SU-DHL-6 (cell line): ENCODE results near the gene ZNF367.

Source experiments
- H2AFZ ChIP-seq: fragments of 200-600 bp; sonication (generic); 2 replicates; pipeline ENCODE4 v1.6.1; 2014; ENCODE audit warnings: low read depth, mild to moderate bottlenecking, moderate library complexity, mixed read lengths, antibody characterized with exemption, low read length; ENCODE audit not compliant: severe bottlenecking
- H3F3A ChIP-seq: fragments of 200-600 bp; shearing (Covaris generic); 2 replicates; pipeline ENCODE4 v1.6.0; 2016; ENCODE audit warnings: antibody characterized with exemption, mild to moderate bottlenecking; ENCODE audit not compliant: insufficient read depth
- H3K27ac ChIP-seq: fragments of 200-600 bp; sonication (generic); 2 replicates; pipeline ENCODE4 v1.5.1; 2016; ENCODE audit warnings: low read depth, mild to moderate bottlenecking, low read length, moderate library complexity, mixed read lengths
- H3K27me3 ChIP-seq: fragments of 200-600 bp; sonication (generic), shearing (Covaris generic); 2 replicates; pipeline ENCODE4 v1.6.0; 2014; ENCODE audit warnings: mild to moderate bottlenecking, low read length
- H3K36me3 ChIP-seq: fragments of 200-600 bp; sonication (generic); 2 replicates; pipeline ENCODE4 v1.6.1; 2014; ENCODE audit warnings: mild to moderate bottlenecking, low read length, mixed read lengths
- H3K4me2 ChIP-seq: fragments of 300-600, 200-600 bp; shearing (Covaris generic), sonication (generic); 2 replicates; pipeline ENCODE4 v1.6.0; 2014; ENCODE audit warnings: low read length, low read depth, mild to moderate bottlenecking; ENCODE audit not compliant: poor library complexity, severe bottlenecking
- H3K4me3 ChIP-seq: fragments of 200-600 bp; sonication (generic); 2 replicates; pipeline ENCODE4 v1.5.1; 2014; ENCODE audit warnings: antibody characterized with exemption, low read length, mild to moderate bottlenecking, mixed read lengths; ENCODE audit not compliant: insufficient read depth, poor library complexity, severe bottlenecking
- H3K79me2 ChIP-seq: fragments of 200-600 bp; sonication (generic); 2 replicates; pipeline ENCODE4 v1.6.1; 2014; ENCODE audit warnings: mild to moderate bottlenecking, low read length, moderate library complexity; ENCODE audit not compliant: insufficient read depth
- H3K9ac ChIP-seq: fragments of 200-600 bp; sonication (generic); 2 replicates; pipeline ENCODE4 v1.7.0; 2014; ENCODE audit warnings: mild to moderate bottlenecking, low read length
- H3K9me2 ChIP-seq: fragments of 200-600 bp; sonication (generic); replicated peaks from 2 replicates; pipeline ENCODE4 v1.6.1; 2014; ENCODE audit warnings: low read length; ENCODE audit not compliant: insufficient read depth
- H3K9me3 ChIP-seq: fragments of 200-600 bp; sonication (generic); 2 replicates; pipeline ENCODE4 v1.6.1; 2014; ENCODE audit warnings: low read length, mixed read lengths; ENCODE audit not compliant: insufficient read depth
- H4K20me1 ChIP-seq: fragments of 200-600 bp; sonication (generic); 2 replicates; pipeline ENCODE4 v1.6.1; 2014; ENCODE audit warnings: low read depth, mild to moderate bottlenecking, antibody characterized with exemption, low read length, moderate library complexity, mixed read lengths
- EZH2phosphoT487 ChIP-seq: fragments of 200-600 bp; sonication (generic), shearing (Covaris generic); conservative IDR thresholded peaks from 2 replicates; pipeline ENCODE4 v1.6.1; 2018; ENCODE audit warnings: mild to moderate bottlenecking, antibody characterized with exemption, low read length, moderate library complexity, mixed read lengths
- TF ChIP-seq, protein P1 (sequence below): fragments of 200-600 bp; sonication (generic); IDR thresholded peaks from one replicate; pipeline ENCODE4 v1.5.1; 2017; ENCODE audit warnings: antibody characterized with exemption, mild to moderate bottlenecking, low read length, moderate library complexity; ENCODE audit not compliant: insufficient read depth, poor library complexity, severe bottlenecking

ZNF367 gene

DNA sequence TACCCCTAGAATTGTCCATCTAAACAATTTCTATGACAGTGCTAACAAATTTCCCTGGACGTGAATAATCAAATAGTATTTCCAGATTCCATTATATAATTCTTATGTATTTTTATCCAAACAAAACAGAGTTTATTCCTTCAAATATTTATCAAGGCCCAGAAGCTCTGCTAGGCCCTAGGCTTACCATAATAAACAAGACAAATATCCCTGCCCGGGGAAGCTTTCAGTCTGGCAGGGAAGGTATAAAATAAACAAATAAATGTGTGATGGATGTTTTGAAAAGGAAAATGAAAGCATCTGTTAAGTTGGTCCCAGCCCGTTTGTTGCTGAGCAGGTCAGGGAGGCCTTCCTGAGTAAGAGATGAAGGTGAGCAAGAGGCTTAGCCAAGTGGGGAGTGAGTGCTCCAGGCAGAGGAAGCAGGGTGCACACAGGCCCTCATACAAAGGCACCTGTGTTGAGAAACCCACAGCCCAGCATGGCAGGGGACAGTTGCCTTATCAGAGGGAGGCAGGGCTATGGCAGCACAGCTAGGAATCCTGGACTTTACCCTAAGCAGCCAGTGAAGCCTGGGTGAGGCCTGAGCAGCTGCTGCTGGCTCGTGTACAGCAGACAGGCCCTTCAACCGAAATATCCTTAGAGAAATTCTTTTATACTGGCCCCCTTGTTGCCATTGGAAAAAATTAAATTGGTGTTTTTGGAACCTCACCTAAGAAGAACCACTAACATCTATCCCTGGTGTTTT is 27.0 kb downstream of the ZNF367 start:
- H3K27ac ChIP-seq = no peak overlapping the region
- TF ChIP-seq EZH2phosphoT487 = no peak
- TF ChIP-seq, protein P1, sequence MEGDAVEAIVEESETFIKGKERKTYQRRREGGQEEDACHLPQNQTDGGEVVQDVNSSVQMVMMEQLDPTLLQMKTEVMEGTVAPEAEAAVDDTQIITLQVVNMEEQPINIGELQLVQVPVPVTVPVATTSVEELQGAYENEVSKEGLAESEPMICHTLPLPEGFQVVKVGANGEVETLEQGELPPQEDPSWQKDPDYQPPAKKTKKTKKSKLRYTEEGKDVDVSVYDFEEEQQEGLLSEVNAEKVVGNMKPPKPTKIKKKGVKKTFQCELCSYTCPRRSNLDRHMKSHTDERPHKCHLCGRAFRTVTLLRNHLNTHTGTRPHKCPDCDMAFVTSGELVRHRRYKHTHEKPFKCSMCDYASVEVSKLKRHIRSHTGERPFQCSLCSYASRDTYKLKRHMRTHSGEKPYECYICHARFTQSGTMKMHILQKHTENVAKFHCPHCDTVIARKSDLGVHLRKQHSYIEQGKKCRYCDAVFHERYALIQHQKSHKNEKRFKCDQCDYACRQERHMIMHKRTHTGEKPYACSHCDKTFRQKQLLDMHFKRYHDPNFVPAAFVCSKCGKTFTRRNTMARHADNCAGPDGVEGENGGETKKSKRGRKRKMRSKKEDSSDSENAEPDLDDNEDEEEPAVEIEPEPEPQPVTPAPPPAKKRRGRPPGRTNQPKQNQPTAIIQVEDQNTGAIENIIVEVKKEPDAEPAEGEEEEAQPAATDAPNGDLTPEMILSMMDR = no peak
- H3K36me3 ChIP-seq = peaks cover 68% of the 10 kb centered on the region
- no peak overlapping the region for H2AFZ ChIP-seq
- H3K79me2 ChIP-seq = peaks cover 9% of the 10 kb centered on the region; the same call in 1 of the 2 replicates
- no peak overlapping the region for H3K4me3 ChIP-seq
- peaks cover 31% of the 10 kb centered on the region for H3F3A ChIP-seq
- H3K4me2 ChIP-seq = no peak overlapping the region
- no peak overlapping the region for H3K9ac ChIP-seq
- no peaks in the 10 kb centered on the region for H3K27me3 ChIP-seq
- H3K9me3 ChIP-seq = no peaks in the 10 kb centered on the region
- H4K20me1 ChIP-seq = peaks cover 11% of the 10 kb centered on the region; the same call in 1 of the 2 replicates
- H3K9me2 ChIP-seq = no peaks in the 10 kb centered on the region

DNA sequence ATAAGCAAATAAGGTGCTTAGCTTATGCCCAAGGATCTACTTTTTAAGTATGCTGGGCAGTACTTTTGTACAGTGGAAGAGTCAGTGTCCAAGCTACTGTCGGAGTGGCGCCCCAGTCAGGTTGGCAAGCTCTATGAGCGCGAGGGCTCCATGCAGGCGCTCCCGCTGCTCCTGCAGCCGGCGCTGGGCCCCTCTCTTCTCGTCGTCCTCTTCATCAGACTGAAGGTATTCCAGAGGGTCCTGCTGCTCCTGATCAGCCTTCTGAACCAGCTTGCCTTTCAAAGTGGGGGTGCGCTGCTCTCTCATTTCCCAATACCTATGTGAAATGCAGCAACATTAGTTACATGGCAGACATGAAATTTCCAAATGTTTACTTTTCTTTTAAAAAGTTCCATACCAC is 30.0 kb downstream of the ZNF367 start:
- no peaks in the 10 kb centered on the region for H3K27me3 ChIP-seq
- H3K4me3 ChIP-seq = no peak overlapping the region
- H3K9me2 ChIP-seq = no peaks in the 10 kb centered on the region
- no peaks in the 10 kb centered on the region for H3K9me3 ChIP-seq
- peaks cover 66% of the 10 kb centered on the region for H3K36me3 ChIP-seq
- no peak overlapping the region for H3K4me2 ChIP-seq
- H3K27ac ChIP-seq = no peak overlapping the region
- no peaks in the 10 kb centered on the region for H3K79me2 ChIP-seq
- H3K9ac ChIP-seq = no peak overlapping the region
- peaks cover 38% of the 10 kb centered on the region for H3F3A ChIP-seq
- TF ChIP-seq, protein P1 = no peak
- no peak for TF ChIP-seq EZH2phosphoT487
- H4K20me1 ChIP-seq = peaks cover 6% of the 10 kb centered on the region; the same call in 1 of the 2 replicates
- no peak overlapping the region for H2AFZ ChIP-seq

DNA sequence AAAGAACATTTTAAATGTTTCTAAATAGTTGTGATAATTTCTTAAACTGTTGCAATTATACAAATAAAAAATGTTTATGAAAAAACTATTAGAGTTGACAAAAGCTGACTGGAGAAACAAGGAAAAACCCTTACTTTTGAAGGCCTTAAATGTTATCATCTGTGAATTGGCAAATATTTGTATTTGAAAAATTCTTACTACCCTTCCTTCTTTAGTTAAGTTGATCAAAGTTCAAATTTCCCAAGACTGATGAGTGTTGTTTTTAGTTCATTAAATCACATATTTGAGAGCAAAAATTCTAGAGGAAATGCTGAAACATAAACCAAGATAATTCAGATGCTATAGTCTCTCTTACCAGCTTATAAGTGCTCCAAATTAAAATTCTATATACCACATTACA is 32.0 kb downstream of the ZNF367 start:
- peaks cover 53% of the 10 kb centered on the region for H3K36me3 ChIP-seq
- no peaks in the 10 kb centered on the region for H3K9me2 ChIP-seq
- H3K27me3 ChIP-seq = no peaks in the 10 kb centered on the region
- no peak overlapping the region for H3K9ac ChIP-seq
- peaks cover 38% of the 10 kb centered on the region for H3F3A ChIP-seq
- no peak overlapping the region for H3K27ac ChIP-seq
- no peak for TF ChIP-seq EZH2phosphoT487
- TF ChIP-seq, protein P1 = no peak
- H3K4me3 ChIP-seq = no peak overlapping the region
- no peak overlapping the region for H2AFZ ChIP-seq
- H3K9me3 ChIP-seq = no peaks in the 10 kb centered on the region
- H4K20me1 ChIP-seq = peaks cover 6% of the 10 kb centered on the region; the same call in 1 of the 2 replicates
- no peak overlapping the region for H3K4me2 ChIP-seq
- H3K79me2 ChIP-seq = no peaks in the 10 kb centered on the region
